Spleen (tissue), 11 donors: ENCODE results near the gene CNTN5. TPM values are rescaled to one million over a fixed set of nuclear protein-coding genes. Genes with fewer than 3 reads are reported as not detected.

Experiments
- DNase-seq: peaks from one replicate; pipeline ENCODE4 v3.0.0-alpha.2; 2020
- H3K27ac ChIP-seq, 8 donors: fragments of 200-600 bp; sonication (generic) in 7 of 8; 1 replicate in 4 of 8; 2 replicates in 4 of 8; pipeline versions ENCODE4 v1.5.0 to v1.8.0; 2016 to 2021; ENCODE audit warnings: inconsistent platforms in 4 of 8, mild to moderate bottlenecking in 4 of 8, moderate library complexity in 1 of 8
- H3K27me3 ChIP-seq, 7 donors: fragments of 200-600 bp; sonication (generic) in 6 of 7; replicated peaks in 1 of 7; 1 replicate in 4 of 7; 2 replicates in 3 of 7; pipeline versions ENCODE4 v1.5.0 to v1.8.0; 2016 to 2021; ENCODE audit warnings: inconsistent platforms in 3 of 7, mild to moderate bottlenecking in 1 of 7
- H3K36me3 ChIP-seq, 6 donors: fragments of 200-600 bp; sonication (generic) in 5 of 6; 1 replicate in 4 of 6; 2 replicates in 2 of 6; pipeline versions ENCODE4 v1.5.0 to v1.8.0; 2016 to 2021; ENCODE audit warnings: inconsistent platforms in 2 of 6
- H3K4me1 ChIP-seq, 6 donors: fragments of 200-600 bp; sonication (generic) in 5 of 6; 1 replicate in 3 of 6; 2 replicates in 3 of 6; pipeline versions ENCODE4 v1.5.0 to v1.8.0; 2016 to 2021; ENCODE audit warnings: inconsistent platforms in 3 of 6
- H3K4me3 ChIP-seq, 8 donors: fragments of 200-600 bp; sonication (generic) in 7 of 8; 1 replicate in 4 of 8; 2 replicates in 4 of 8; pipeline versions ENCODE4 v1.5.0 to v1.8.0; 2016 to 2021; ENCODE audit warnings: inconsistent platforms in 4 of 8, mild to moderate bottlenecking in 4 of 8, moderate library complexity in 2 of 8
- H3K9me3 ChIP-seq, 8 donors: fragments of 200-600 bp; sonication (generic) in 7 of 8; 1 replicate in 4 of 8; 2 replicates in 4 of 8; pipeline versions ENCODE4 v1.5.0 to v1.8.0; 2016 to 2021; ENCODE audit warnings: inconsistent platforms in 4 of 8
- CTCF ChIP-seq, 11 experiments: fragments of 200-600 bp in 7 of 11; fragments of 450-650 bp in 4 of 11; sonication (generic) in 4 of 11; IDR thresholded peaks in 8 of 11; conservative IDR thresholded peaks in 3 of 11; 1 replicate in 7 of 11; 2 replicates in 4 of 11; pipeline versions ENCODE4 v1.4.0 to v1.8.0; 2016 to 2021; ENCODE audit warnings: antibody characterized with exemption in 11 of 11, inconsistent platforms in 4 of 11, mild to moderate bottlenecking in 1 of 11
- POLR2A ChIP-seq, 3 donors: fragments of 450-650 bp; IDR thresholded peaks; one replicate each; pipeline ENCODE4 v1.5.1; 2017; ENCODE audit warnings: antibody characterized with exemption in 3 of 3, mild to moderate bottlenecking in 1 of 3
- POLR2AphosphoS5 ChIP-seq, 3 donors: sonication (generic); formaldehyde crosslinking; IDR thresholded peaks; one replicate each; pipeline ENCODE4 v1.5.1; 2017; ENCODE audit warnings: antibody characterized with exemption in 3 of 3
- WGBS, 5 donors: extraction: QIAGEN DNeasy Blood & Tissue Kit in 3 of 5; methylation state at CpG; one replicate each; pipeline versions ENCODE4 v1.1.5 to v1.1.7; 2013 to 2018; 5-methylcytosine and 5-hydroxymethylcytosine counted together
- intact Hi-C: fragments of 100-400 bp; cut with DNase I; formaldehyde crosslinking; loops from one replicate; pipeline ENCODE4 v1.15.0; 2023; ENCODE audit warnings: low total_unique reads
- polyA plus RNA-seq, 3 donors: library from polyadenylated mRNA; stranded (reverse); fragments of 200-250 nt; gene quantifications; one replicate each; pipeline ENCODE4 v1.2.1, GENCODE V29; 2013
- total RNA-seq, 7 donors: library from RNA; depleted of rRNA in 3 of 7; stranded (reverse); fragments of >200 nt in 3 of 7; fragmentation: NEBNext Ultra II Directional in 4 of 7; extraction: Animal tissue kit (Norgen Biotek cat#: 25700) in 4 of 7; gene quantifications; one replicate each; pipeline versions ENCODE4 v1.1.0 to v1.2.1, GENCODE V29; 2016 to 2021
- donor health status: healthy with polysubstance abuse.
- donor health status: DM: no; HTN: no; CAD: no; lungs with moderate emphysema.
- donor health status: DM: no; HTN: no; CAD: no.
- donor health status: Bipolar disorder and iron deficiency.
- donor health status: healthy.
- donor health status: DM: no; HTN: no; CAD: no.
- donor health status: DM: yes; HTN: yes; CAD: no.

Gene CNTN5
- total and polyA plus RNA-seq, 10 donors = 0.02 TPM; not detected in 8

DNA sequence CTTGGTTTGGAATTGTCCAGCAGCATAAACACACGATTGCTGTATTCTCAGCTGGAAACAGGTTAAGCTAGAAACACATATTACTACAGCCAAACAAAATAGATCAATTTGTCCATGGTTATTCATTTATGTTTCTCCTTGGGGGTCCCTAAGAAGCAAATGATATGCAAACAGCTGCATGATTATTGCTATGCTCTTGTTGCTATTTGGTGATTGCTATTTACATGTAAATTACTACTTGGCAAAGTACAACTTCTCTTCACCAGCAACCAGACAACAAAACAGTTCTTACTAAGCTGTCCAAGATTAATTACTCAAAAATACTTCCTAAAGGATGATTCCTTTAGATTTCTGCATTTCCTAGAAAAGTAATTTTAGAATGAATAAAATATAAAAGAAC is 1098.4 kb downstream of the CNTN5 start:
- Histone ChIP-seq H3K9me3 (no peaks in the 10 kb centered on the region), H3K4me1 (no peaks in the 10 kb centered on the region), H3K27ac (no peak overlapping the region), H3K36me3 (no peaks in the 10 kb centered on the region), H3K4me3 (no peak overlapping the region), H3K27me3 (no peaks in the 10 kb centered on the region)
- intact Hi-C loops = no loop called here
- DNase-seq = no peak
- WGBS, 5 donors = 61 to 70% (median 64%) methylated on average over 1 of the region's 1 CpG
- TF ChIP-seq POLR2AphosphoS5 (IDR thresholded peaks at IDR 0.05) = no peak
- no peak for TF ChIP-seq POLR2A (IDR thresholded peaks at IDR 0.05)
- TF ChIP-seq CTCF (IDR thresholded peaks at IDR 0.05 in 8 of 11, conservative IDR thresholded peaks at IDR 0.05 in 3 of 11) = no peak

GRCh38 chr11:100133114-100133513 is 1112.4 kb downstream of the CNTN5 start:
- no peak for DNase-seq
- WGBS, 5 donors = 93 to 98% (median 96%) methylated on average over 2 of the region's 2 CpGs
- Histone ChIP-seq H3K27ac (no peak overlapping the region), H3K4me3 (no peak overlapping the region), H3K27me3 (no peaks in the 10 kb centered on the region), H3K9me3 (peaks cover 0 to 15% (median 0%) of the 10 kb centered on the region in 8 donors), H3K36me3 (no peaks in the 10 kb centered on the region), H3K4me1 (no peaks in the 10 kb centered on the region)
- TF ChIP-seq POLR2AphosphoS5 (IDR thresholded peaks at IDR 0.05) = no peak
- no peak for TF ChIP-seq POLR2A (IDR thresholded peaks at IDR 0.05)
- no peak for TF ChIP-seq CTCF (IDR thresholded peaks at IDR 0.05 in 8 of 11, conservative IDR thresholded peaks at IDR 0.05 in 3 of 11)
- intact Hi-C loops = no loop called here

- 26 to 49% (median 40%) methylated on average over 3 of the region's 3 CpGs for whole genome bisulfite sequencing, 5 donors
- intact Hi-C loops = no loop called here
- no peaks in the 10 kb centered on the region for H3K36me3 ChIP-seq
- TF ChIP-seq POLR2A (IDR thresholded peaks at IDR 0.05) (no peak), POLR2AphosphoS5 (IDR thresholded peaks at IDR 0.05) (no peak), CTCF (IDR thresholded peaks at IDR 0.05 in 8 of 11, conservative IDR thresholded peaks at IDR 0.05 in 3 of 11) (no peak)
- H3K4me1 ChIP-seq = no peaks in the 10 kb centered on the region
- no peak for DNase-seq
- no peaks in the 10 kb centered on the region for H3K27me3 ChIP-seq
- no peak overlapping the region for H3K27ac ChIP-seq
- peaks cover 0 to 9% (median 0%) of the 10 kb centered on the region in 8 donors for H3K9me3 ChIP-seq
- H3K4me3 ChIP-seq = no peak overlapping the region
These were observed 1120.5 kb downstream of the CNTN5 start for GRCh38 chr11:100141201-100141600.

- H3K36me3 ChIP-seq = no peaks in the 10 kb centered on the region
- 27 to 34% (median 33%) methylated on average over 6 of the region's 6 CpGs for WGBS, 5 donors
- intact Hi-C loops = no loop called here
- no peak overlapping the region for H3K27ac ChIP-seq
- no peak for DNase-seq
- H3K4me3 ChIP-seq = no peak overlapping the region
- peaks cover 0 to 17% (median 3%) of the 10 kb centered on the region in 8 donors for H3K9me3 ChIP-seq
- TF ChIP-seq POLR2AphosphoS5 (IDR thresholded peaks at IDR 0.05) (no peak), POLR2A (IDR thresholded peaks at IDR 0.05) (no peak), CTCF (IDR thresholded peaks at IDR 0.05 in 8 of 11, conservative IDR thresholded peaks at IDR 0.05 in 3 of 11) (no peak)
- H3K27me3 ChIP-seq = no peaks in the 10 kb centered on the region
- no peaks in the 10 kb centered on the region for H3K4me1 ChIP-seq
These were observed 1131.2 kb downstream of the CNTN5 start for GRCh38 chr11:100151944-100152343.
